AG09309 (cell line): ENCODE data around the gene CANT1.

Source experiments
- DNase-seq: peaks from one replicate; pipeline ENCODE4 v3.0.0-alpha.2; 2010; ENCODE audit warnings: low read depth
- H3K4me3 ChIP-seq: 2 replicates; pipeline ENCODE4 v1.5.1; 2011; ENCODE audit warnings: mild to moderate bottlenecking, low read depth, low read length, moderate library complexity; ENCODE audit not compliant: control insufficient read depth
- CTCF ChIP-seq: IDR thresholded peaks from 2 replicates; pipeline ENCODE4 v1.5.1; 2011; ENCODE audit warnings: mild to moderate bottlenecking, low read depth, low read length, inconsistent platforms; ENCODE audit not compliant: insufficient read depth, control insufficient read depth; ENCODE audit errors: missing control alignments

CANT1 gene

DNA sequence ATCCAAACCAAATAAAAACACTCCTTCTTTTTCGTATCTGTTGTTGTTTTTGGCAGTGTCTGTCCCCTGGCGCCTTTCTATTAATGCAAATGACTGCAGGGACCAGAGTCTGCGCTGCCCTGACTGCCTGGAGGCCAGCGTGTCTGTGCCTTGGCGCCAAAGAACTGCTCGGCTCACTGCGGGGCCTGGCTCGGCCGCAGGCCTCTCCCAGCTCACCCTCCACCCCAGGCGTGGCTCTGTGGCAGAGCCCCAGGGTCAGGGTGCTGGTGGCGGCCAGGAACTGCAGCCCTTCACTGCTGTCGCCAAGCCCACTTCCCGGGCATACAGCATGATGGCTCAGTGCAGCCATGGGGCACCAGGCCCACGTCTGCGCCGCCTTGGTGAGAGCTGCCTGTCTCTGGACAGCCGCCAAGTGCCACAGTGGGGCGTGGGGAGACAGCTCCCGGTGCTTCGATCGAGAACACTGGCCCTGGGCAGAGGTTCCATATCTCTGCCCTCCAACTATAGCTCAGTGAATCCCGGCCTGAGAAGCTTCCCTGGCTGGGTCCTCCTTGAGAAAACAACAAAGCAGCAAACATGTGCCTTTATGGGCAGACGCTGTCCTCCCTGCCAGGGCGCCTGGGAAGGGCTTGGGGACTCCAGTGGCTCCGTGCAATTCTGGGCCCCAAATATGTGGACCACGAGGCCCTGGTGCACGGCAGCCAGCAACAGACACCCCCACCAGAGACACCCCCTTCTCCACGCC lies 11.1 kb downstream of the CANT1 start:
- no peak for TF ChIP-seq CTCF

DNA sequence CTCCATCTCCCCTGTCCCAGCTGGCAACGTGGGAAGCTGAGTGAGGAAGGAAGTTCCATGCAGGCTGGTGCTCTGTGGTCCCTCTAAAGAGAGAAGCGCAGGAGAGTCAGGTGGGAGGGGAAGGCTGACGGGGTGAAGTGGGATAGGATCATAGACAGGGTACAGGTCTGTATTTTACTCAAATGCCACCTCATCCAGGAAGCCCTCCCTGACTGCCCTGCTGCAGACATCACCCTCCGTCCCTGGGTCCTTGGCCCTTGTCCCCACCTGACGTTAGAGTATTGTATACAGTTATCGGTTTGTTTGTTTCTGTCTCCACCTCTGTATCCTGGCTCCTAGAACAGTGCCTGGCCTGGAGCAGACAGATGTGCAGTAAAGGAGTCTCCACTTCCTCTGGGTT lies 11.7 kb downstream of the CANT1 start:
- no peak for DNase-seq
- no peak overlapping the region for H3K4me3 ChIP-seq
- no peak for TF ChIP-seq CTCF

More for the DNA sequence above, 11.1 kb downstream of the CANT1 start:
- H3K4me3 ChIP-seq: no peak overlapping the region
- no peak for DNase-seq

DNA sequence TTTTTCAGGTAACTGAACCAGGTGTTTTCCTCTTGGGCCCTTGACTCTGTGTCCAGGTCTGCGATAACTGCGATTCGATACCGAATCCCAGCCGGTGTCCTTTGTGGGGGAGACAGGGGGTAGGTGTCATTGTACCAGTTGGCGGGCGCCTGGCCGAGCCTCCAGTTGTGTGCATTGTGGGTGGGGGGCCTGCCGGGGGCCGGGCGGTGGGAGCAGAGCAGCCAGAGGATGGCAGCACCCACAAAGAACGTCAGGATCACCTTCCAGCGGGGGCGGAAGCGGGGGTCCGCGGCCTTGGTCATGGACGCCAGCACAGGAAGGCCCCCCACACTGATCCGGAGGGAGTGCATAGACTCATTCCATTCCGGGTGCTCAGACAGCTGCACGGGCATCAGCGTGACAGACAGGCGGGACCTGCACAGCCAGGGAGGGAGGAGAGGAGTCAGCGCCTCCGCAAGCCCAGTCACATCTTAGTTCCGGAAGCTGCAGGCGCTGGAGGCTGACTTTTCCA lies 12.3 kb downstream of the CANT1 start:
- no peak overlapping the region for H3K4me3 ChIP-seq
- TF ChIP-seq CTCF: no peak
- no peak for DNase-seq

- no peak for DNase-seq
- no peak for TF ChIP-seq CTCF
- H3K4me3 ChIP-seq: no peak overlapping the region
Observed at GRCh38 chr17:78996781-78997201, 12.8 kb downstream of the CANT1 start.

DNA sequence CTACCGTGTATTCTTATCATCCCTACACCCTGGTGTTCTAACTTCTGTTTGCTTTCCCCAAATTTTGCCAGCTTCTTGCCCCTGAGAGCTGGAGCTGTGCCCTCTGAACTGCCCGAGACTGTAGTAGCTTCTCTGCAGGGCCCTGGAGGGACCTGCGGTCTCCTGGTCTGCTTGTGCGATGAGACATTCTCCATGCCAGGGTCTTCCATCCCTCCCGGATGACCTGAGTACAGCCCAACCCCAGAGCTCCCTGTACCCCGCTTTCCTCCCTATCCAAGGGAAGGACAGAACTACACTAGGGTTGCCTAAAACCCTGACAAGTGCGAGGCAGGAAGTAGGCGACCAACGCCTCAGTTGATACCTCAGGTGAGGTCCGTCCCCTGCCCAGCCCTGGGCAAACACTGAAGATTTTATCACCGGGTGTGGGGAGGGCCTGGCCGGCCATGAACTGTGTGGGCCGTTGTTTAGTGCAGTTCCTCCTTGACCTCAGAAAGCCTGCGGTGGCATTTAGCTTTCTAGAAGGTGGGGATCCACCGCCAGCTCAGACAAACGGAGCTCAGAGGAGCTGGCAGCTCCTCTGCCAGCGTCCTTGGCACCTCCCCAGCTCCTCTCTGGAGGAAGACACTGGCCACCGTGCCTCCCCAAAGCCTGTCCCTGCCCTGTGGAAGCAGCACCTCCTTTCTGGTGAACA lies 13.7 kb downstream of the CANT1 start:
- H3K4me3 ChIP-seq: no peak overlapping the region
- DNase-seq: no peak
- TF ChIP-seq CTCF: no peak

DNA sequence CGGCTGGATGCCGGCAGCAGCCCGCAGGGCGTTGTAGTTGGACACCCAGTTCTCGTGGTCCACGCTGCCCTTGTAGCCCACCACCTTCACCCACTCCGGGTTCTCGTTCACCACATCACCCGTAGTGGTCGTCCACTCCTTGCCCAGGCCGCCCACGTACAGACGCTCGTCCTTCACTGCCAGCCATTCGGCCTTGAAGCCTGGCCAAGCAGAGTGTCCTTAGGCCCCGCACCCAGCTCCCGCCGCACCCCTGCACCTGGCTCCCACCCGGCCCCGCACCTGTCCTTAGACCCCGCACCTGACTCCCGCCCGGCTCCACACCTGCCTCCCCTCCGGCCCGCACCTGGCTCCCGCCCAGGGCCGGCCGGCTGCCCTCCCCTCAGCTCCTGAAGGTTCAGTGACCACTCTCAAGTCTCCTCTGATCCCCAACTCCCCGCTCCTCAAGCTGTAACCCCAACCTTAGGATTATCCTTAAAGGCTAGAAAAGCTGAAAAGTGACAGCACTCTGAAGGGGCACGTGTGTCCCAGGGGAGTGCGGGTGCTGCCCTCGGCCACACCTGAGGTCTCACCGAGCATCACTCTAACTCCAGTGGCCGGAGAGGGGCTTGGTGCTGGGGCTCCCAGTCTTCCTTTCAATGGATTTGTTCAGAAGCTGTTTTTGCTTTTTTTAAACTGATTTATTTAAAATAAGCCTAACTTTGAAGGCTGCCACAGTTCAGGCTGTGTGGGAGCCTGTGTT lies 14.4 kb downstream of the CANT1 start:
- no peak for TF ChIP-seq CTCF
- no peak for DNase-seq
- H3K4me3 ChIP-seq: no peak overlapping the region
